HG03103 (cell line): Measurements from ENCODE around the gene IGSF3.

ENCODE experiments used
- ATAC-seq: cut with Tn5 transposase; IDR thresholded peaks from one replicate; pipeline ENCODE4 v1.9.1; 2021; ENCODE audit warnings: low read depth; ENCODE audit not compliant: unreplicated experiment

Gene IGSF3

GRCh38 chr1:116561563-116561962, 106.0 kb downstream of the IGSF3 start:
- no peak for ATAC-seq

- ATAC-seq = no peak
These were observed 106.6 kb downstream of the IGSF3 start for GRCh38 chr1:116560704-116561490.

GRCh38 chr1:116559304-116559761, 108.2 kb downstream of the IGSF3 start:
- no peak for ATAC-seq

GRCh38 chr1:116558571-116558970, 109.0 kb downstream of the IGSF3 start:
- ATAC-seq = no peak

GRCh38 chr1:116558140-116558549, 109.4 kb downstream of the IGSF3 start:
- ATAC-seq = no peak

- no peak for ATAC-seq
These were observed 110.1 kb downstream of the IGSF3 start for GRCh38 chr1:116557323-116557878.

GRCh38 chr1:116556289-116557006, 111.1 kb downstream of the IGSF3 start:
- peak; percentile 58 for ATAC-seq

GRCh38 chr1:116554924-116555323, 112.6 kb downstream of the IGSF3 start:
- no peak for ATAC-seq

GRCh38 chr1:116553386-116554115, 114.0 kb downstream of the IGSF3 start:
- no peak for ATAC-seq

- ATAC-seq = no peak
These were observed 121.1 kb downstream of the IGSF3 start for GRCh38 chr1:116546354-116546977.

GRCh38 chr1:116545359-116545705, 122.2 kb downstream of the IGSF3 start:
- peak; percentile 8 for ATAC-seq

GRCh38 chr1:116544588-116545358, 122.8 kb downstream of the IGSF3 start:
- peak; percentile 52 for ATAC-seq

GRCh38 chr1:116540088-116540487, 127.4 kb downstream of the IGSF3 start:
- ATAC-seq = no peak

GRCh38 chr1:116538544-116538943, 129.0 kb downstream of the IGSF3 start:
- ATAC-seq = peak; percentile 80

- ATAC-seq = no peak
These were observed 129.6 kb downstream of the IGSF3 start for GRCh38 chr1:116537898-116538297.

GRCh38 chr1:116537040-116537831, 130.3 kb downstream of the IGSF3 start:
- ATAC-seq = no peak

GRCh38 chr1:116534014-116534739, 133.4 kb downstream of the IGSF3 start:
- ATAC-seq = no peak

- no peak for ATAC-seq
These were observed 134.1 kb downstream of the IGSF3 start for GRCh38 chr1:116533429-116533820.
